Neutrophil (primary cell): ENCODE measurements around the gene LRRTM1.

Experiments
- H3K27ac ChIP-seq: fragments of 200-600 bp; sonication (generic); 2 replicates; pipeline ENCODE4 v1.5.1; 2016; ENCODE audit warnings: mild to moderate bottlenecking, moderate library complexity
- H3K27me3 ChIP-seq: fragments of 200-600 bp; sonication (generic); 2 replicates; pipeline ENCODE4 v1.6.0; 2016; ENCODE audit warnings: mild to moderate bottlenecking
- H3K36me3 ChIP-seq: fragments of 200-600 bp; sonication (generic); 2 replicates; pipeline ENCODE4 v1.5.1; 2017
- H3K4me1 ChIP-seq, 2 experiments: fragments of 200-600 bp in 1 of 2; sonication (generic) in 1 of 2; 1 replicate in 1 of 2; 2 replicates in 1 of 2; pipeline versions ENCODE4 v1.5.1 to v1.6.1; 2013 to 2016; ENCODE audit warnings: low read depth in 1 of 2, low read length in 1 of 2, mild to moderate bottlenecking in 1 of 2, moderate library complexity in 1 of 2; ENCODE audit not compliant: control insufficient read depth in 1 of 2, insufficient read depth in 1 of 2
- H3K4me3 ChIP-seq, 2 experiments: fragments of 200-600 bp in 1 of 2; sonication (generic) in 1 of 2; 1 replicate in 1 of 2; 2 replicates in 1 of 2; pipeline ENCODE4 v1.5.1; 2013 to 2016; ENCODE audit warnings: low read depth in 1 of 2, low read length in 1 of 2, mild to moderate bottlenecking in 1 of 2, moderate library complexity in 1 of 2
- H3K9me3 ChIP-seq: fragments of 200-600 bp; sonication (generic); 2 replicates; pipeline ENCODE4 v1.5.1; 2016
- TF ChIP-seq, protein P1 (sequence below): fragments of 200-600 bp; sonication (generic); IDR thresholded peaks from 2 replicates; pipeline ENCODE4 v1.5.1; 2016; ENCODE audit warnings: antibody characterized with exemption

Gene LRRTM1

DNA sequence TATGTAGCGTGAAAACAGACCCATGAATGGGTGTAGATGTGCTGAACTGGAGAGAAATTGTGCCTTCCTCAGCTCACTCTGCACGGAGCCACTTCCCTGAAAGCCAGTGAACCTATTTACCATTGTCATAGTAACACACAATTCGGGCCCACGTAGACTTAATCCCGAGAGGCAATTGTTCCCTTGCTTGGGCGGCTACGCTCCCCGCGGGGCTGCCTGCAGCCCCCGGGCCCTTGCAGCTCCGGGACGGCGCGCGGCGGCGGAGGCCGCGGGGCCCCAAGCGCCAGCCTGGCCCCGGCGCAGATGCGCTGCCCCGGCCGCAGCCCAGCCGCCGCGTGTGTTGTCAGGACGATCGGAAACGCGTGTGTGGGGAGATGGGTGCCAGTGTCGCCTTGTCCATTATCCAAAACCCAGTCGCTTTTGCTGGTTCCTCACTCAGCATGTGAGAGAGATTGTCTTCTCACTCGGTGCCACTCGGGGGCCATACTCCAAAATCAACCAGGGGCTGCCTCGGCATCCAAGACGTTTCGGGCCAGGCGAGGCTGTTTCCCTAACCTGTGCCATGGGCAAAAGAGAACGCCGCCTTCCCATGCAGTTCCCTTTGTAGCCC, 17.9 kb upstream of the LRRTM1 start:
- no peaks in the 10 kb centered on the region for H3K4me1 ChIP-seq
- H3K4me3 ChIP-seq, result no peak overlapping the region
- TF ChIP-seq, protein P1, sequence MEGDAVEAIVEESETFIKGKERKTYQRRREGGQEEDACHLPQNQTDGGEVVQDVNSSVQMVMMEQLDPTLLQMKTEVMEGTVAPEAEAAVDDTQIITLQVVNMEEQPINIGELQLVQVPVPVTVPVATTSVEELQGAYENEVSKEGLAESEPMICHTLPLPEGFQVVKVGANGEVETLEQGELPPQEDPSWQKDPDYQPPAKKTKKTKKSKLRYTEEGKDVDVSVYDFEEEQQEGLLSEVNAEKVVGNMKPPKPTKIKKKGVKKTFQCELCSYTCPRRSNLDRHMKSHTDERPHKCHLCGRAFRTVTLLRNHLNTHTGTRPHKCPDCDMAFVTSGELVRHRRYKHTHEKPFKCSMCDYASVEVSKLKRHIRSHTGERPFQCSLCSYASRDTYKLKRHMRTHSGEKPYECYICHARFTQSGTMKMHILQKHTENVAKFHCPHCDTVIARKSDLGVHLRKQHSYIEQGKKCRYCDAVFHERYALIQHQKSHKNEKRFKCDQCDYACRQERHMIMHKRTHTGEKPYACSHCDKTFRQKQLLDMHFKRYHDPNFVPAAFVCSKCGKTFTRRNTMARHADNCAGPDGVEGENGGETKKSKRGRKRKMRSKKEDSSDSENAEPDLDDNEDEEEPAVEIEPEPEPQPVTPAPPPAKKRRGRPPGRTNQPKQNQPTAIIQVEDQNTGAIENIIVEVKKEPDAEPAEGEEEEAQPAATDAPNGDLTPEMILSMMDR, result no peak
- H3K27me3 ChIP-seq, result peaks cover 66% of the 10 kb centered on the region
- H3K36me3 ChIP-seq, result no peaks in the 10 kb centered on the region
- no peaks in the 10 kb centered on the region for H3K9me3 ChIP-seq
- H3K27ac ChIP-seq, result no peak overlapping the region

DNA sequence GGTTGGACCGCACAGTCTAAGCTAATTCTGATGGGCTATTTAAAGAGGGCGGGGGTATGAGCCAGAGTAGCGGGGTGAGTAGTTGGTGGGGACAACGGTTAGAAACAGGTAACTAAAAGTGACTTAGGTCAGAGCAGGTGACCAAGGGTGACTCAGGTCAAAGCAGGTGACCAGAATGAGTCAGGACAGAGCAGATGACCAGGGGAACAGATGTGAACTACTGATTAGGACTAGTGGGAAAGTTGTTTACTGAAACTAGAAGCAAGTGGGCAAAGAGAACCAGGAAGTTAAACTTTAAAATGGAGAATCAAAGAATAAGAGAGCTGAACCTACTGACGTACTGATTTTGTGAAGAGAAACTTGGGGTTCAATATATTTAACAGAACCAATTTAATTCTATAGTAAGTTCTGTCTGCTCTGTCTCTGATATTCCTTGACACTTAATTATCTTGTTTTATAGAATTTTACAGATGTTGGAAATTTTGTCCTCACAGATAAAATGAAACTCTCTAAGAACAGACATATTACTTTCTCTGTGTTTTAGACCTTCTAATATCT, 7.8 kb upstream of the LRRTM1 start:
- no peak overlapping the region for H3K4me3 ChIP-seq
- no peak overlapping the region for H3K27ac ChIP-seq
- TF ChIP-seq, protein P1, result no peak
- no peaks in the 10 kb centered on the region for H3K9me3 ChIP-seq
- no peaks in the 10 kb centered on the region for H3K36me3 ChIP-seq
- no peaks in the 10 kb centered on the region for H3K4me1 ChIP-seq
- H3K27me3 ChIP-seq, result no peaks in the 10 kb centered on the region

DNA sequence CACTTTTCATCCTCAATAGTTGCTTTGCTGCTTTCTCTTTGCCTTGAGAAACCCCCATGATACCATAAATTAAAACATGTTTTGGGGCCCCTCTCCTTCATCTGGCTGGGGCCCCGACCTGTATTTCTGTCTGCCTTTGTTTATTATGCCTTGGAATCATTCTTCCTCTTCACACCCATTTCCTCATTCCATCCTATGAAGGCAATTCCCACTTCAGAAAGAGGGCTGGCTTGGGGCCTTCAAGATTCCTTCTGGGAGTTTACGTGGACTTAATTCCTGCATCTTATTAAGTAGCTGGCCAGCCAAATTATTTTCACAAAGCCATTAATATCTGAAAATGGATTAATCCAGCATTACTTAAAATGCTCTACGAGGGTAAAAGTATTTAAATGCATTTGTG, 6.8 kb upstream of the LRRTM1 start:
- TF ChIP-seq, protein P1, result no peak
- no peak overlapping the region for H3K4me3 ChIP-seq
- no peak overlapping the region for H3K27ac ChIP-seq
- H3K4me1 ChIP-seq, result no peaks in the 10 kb centered on the region
- no peaks in the 10 kb centered on the region for H3K9me3 ChIP-seq
- peaks cover 8% of the 10 kb centered on the region for H3K27me3 ChIP-seq
- H3K36me3 ChIP-seq, result no peaks in the 10 kb centered on the region

DNA sequence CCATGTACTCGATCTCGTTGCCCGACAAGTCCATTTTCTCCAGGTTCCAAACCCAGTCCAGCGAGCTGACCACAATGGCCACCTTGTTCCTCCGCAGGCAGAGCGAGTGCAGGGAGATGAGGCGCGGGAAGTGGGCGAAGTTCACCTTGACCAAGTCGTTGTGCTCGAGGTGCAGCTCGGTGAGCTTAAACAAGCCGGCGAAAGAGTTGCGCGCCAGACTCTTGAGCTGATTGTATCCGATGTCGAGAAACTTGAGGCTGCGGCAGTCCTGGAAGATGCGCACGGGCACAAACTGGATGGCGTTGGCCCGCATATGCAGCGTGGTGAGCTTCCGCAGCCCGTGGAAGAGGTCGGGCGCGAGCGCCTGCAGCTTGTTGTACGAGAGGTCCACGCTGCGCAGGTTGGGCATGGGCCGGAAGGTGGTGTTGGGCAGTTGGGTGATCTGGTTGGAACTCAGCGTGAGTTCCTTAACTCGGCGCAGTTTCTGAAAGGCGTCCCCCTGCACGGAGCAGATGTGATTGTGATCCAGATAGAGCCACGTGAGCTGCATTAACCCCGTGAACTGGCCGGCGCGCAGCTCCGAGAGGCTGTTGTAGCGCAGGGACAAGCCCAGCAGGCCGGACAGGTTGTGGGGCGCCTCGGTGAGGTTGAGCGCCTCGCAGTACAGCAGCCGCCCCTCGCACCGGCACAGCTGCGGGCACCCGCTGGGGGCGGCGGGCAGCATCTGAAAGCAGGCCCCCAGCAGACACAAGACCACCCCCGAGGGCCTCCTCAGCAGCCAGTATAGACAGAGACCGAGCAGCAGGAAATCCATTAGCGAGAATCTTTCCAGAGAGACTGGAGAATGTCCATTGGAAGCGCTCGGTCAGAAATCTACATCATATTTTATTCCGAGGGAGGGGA, 1.3 kb downstream of the LRRTM1 start:
- H3K4me1 ChIP-seq, result no peaks in the 10 kb centered on the region
- no peaks in the 10 kb centered on the region for H3K36me3 ChIP-seq
- H3K27me3 ChIP-seq, result peaks cover 87% of the 10 kb centered on the region
- H3K9me3 ChIP-seq, result no peaks in the 10 kb centered on the region
- H3K4me3 ChIP-seq, result no peak overlapping the region
- no peak overlapping the region for H3K27ac ChIP-seq
- TF ChIP-seq, protein P1, result no peak

DNA sequence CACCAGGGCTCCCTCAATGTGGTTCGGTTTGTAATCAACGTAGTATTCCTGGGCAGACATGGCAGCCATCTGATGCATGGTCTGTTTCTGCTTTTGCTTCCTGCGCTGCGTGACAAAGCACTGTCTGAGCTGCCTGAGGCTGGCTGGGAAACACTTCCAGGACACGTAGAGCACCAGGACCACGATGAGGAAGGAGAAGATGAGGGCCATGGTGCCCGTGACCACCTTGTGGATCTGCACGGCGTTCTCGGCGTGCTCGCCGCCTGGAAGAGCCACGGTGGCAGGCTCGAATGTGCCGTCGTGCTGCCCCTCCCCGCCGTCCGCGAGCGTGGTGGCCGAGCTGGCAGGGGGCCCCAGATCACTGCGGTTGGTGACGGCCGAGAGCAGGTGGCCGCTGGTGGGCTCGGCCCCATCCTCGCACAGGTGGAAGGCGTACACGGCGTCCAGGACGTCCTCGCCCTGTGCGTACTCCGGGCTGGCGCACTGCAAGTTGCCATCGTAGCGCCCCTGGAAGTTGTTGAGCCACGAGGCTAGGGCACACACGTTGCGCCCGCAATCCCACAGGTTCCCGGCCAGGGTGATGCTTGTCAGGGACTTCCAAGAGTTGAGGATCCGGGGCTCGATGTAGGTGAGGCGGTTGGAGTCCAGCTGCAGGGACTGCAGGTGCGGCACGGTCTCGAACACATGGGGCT, 2.1 kb downstream of the LRRTM1 start:
- H3K9me3 ChIP-seq, result no peaks in the 10 kb centered on the region
- H3K27me3 ChIP-seq, result peaks cover 89% of the 10 kb centered on the region
- TF ChIP-seq, protein P1, result no peak
- no peaks in the 10 kb centered on the region for H3K36me3 ChIP-seq
- no peak overlapping the region for H3K4me3 ChIP-seq
- H3K4me1 ChIP-seq, result no peaks in the 10 kb centered on the region
- H3K27ac ChIP-seq, result no peak overlapping the region
